Thoracic aorta (tissue), 2 donors: ENCODE results near the gene KRTAP10-3. TPM values are rescaled to one million over a fixed set of nuclear protein-coding genes. Genes with fewer than 3 reads are reported as not detected.
"Not testable (repeated sequence)": the region's sequence is repeated elsewhere in the genome, so short reads cannot be mapped to it uniquely, and the experiment has no call there.

ENCODE experiments used
- ATAC-seq: fragments of 150-250 bp; one replicate; pipeline ENCODE4 v1.8.0; 2017; ENCODE audit warnings: low read depth; ENCODE audit not compliant: insufficient number of reproducible peaks, low FRiP score
- DNase-seq: peaks from one replicate; pipeline ENCODE4 v3.0.0-alpha.2; 2020; ENCODE audit warnings: low spot score
- H3K27ac ChIP-seq, 2 donors: fragments of 200-600 bp; sonication (generic); 1 replicate in 1 of 2; 2 replicates in 1 of 2; pipeline ENCODE4 v1.5.1; 2016; ENCODE audit warnings: mild to moderate bottlenecking in 2 of 2, moderate library complexity in 2 of 2
- H3K27me3 ChIP-seq: fragments of 200-600 bp; sonication (generic); replicated peaks from 2 replicates; pipeline ENCODE4 v1.6.0; 2016; ENCODE audit warnings: mild to moderate bottlenecking; ENCODE audit not compliant: insufficient read depth
- H3K36me3 ChIP-seq: fragments of 200-600 bp; sonication (generic); one replicate; pipeline ENCODE4 v1.5.1; 2016
- H3K4me1 ChIP-seq, 2 donors: fragments of 200-600 bp; sonication (generic); 1 replicate in 1 of 2; 2 replicates in 1 of 2; pipeline versions ENCODE4 v1.5.1 to v1.6.0; 2016; ENCODE audit warnings: low read depth in 2 of 2, mild to moderate bottlenecking in 1 of 2; ENCODE audit not compliant: control insufficient read depth in 1 of 2
- H3K4me3 ChIP-seq: fragments of 200-600 bp; sonication (generic); 2 replicates; pipeline ENCODE4 v1.5.1; 2016; ENCODE audit warnings: mild to moderate bottlenecking
- H3K9me3 ChIP-seq: fragments of 200-600 bp; sonication (generic); 2 replicates; pipeline ENCODE4 v1.5.1; 2016
- CTCF ChIP-seq: fragments of 200-600 bp; sonication (generic); IDR thresholded peaks from one replicate; pipeline ENCODE4 v1.5.1; 2019; ENCODE audit warnings: antibody characterized with exemption
- total RNA-seq, 2 donors: library from RNA; depleted of rRNA; stranded (reverse); fragments of >200 nt; gene quantifications; one replicate each; pipeline versions ENCODE4 v1.1.0 to v1.2.3, GENCODE V29; 2016

The KRTAP10-3 gene
- total RNA-seq, 2 donors from 2014 or later: not detected

- H3K36me3 ChIP-seq: no peaks in the 10 kb centered on the region
- H3K4me3 ChIP-seq: no peak overlapping the region
- no peaks in the 10 kb centered on the region for H3K27me3 ChIP-seq
- TF ChIP-seq CTCF: no peak
- no peaks in the 10 kb centered on the region for H3K4me1 ChIP-seq
- ATAC-seq (no peak), DNase-seq (no peak)
- H3K27ac ChIP-seq: no peak overlapping the region
- peaks cover 7% of the 10 kb centered on the region for H3K9me3 ChIP-seq
These were observed 17.4 kb upstream of the KRTAP10-3 start for GRCh38 chr21:44576025-44576420.

DNA sequence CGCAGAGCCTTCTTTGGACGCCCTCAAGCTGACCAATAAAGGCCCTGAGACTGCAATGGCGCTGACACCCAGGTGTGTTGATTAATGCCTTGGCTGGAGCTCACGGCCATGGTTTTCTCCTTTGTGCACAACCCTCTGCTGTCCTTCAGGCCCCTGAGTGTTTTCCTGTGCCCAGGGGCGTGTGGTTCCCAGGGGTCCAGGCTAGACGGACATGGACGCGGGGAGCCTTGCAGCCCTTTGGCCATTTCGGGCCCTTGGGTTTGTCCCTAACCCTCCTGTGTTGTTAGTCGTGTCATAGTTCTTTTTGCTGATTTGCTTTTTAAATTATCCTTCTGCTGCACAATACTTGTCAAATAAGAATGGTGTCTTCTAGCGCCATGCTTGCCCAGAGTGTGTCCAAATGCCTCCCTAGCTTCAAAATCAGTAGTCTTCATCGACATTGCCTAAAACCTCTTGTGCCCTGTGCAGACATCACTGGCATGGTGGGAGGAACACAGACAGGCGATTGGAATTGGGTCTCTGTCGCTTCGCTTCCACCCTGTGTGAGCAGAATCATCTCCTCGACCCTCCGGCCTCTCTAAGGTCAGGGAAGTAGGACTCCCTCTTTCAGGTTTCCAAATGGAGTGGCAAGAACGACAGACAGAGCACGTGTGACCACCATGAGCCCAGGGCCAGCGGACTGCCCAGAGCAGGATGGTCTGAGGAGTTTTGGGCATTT is 16.9 kb upstream of the KRTAP10-3 start:
- DNase-seq: no peak

GRCh38 chr21:44574457-44575306 is 16.1 kb upstream of the KRTAP10-3 start:
- DNase-seq: no peak
- no peak for TF ChIP-seq CTCF
- H3K4me3 ChIP-seq: no peak overlapping the region
- peaks cover 6% of the 10 kb centered on the region for H3K9me3 ChIP-seq
- H3K27me3 ChIP-seq: no peaks in the 10 kb centered on the region
- ATAC-seq: no peak
- no peak overlapping the region for H3K27ac ChIP-seq
- no peaks in the 10 kb centered on the region for H3K36me3 ChIP-seq
- no peaks in the 10 kb centered on the region for H3K4me1 ChIP-seq

More for the DNA sequence above, 16.9 kb upstream of the KRTAP10-3 start:
- ATAC-seq: no peak
- TF ChIP-seq CTCF: no peak
- Histone ChIP-seq H3K27me3 (no peaks in the 10 kb centered on the region), H3K27ac (no peak overlapping the region), H3K9me3 (peaks cover 6% of the 10 kb centered on the region), H3K4me3 (no peak overlapping the region), H3K4me1 (no peaks in the 10 kb centered on the region), H3K36me3 (no peaks in the 10 kb centered on the region)

GRCh38 chr21:44573630-44574456 is 15.2 kb upstream of the KRTAP10-3 start, which contains the start of gene KRTAP10-4:
KRTAP10-4 (plus strand) TSS chr21:44573729; CDS start chr21:44573759, 30 bp downstream.
- not testable (repeated sequence) for H3K27ac ChIP-seq, ATAC-seq, H3K27me3 ChIP-seq, H3K4me3 ChIP-seq, DNase-seq, H3K4me1 ChIP-seq, H3K9me3 ChIP-seq, H3K36me3 ChIP-seq

DNA sequence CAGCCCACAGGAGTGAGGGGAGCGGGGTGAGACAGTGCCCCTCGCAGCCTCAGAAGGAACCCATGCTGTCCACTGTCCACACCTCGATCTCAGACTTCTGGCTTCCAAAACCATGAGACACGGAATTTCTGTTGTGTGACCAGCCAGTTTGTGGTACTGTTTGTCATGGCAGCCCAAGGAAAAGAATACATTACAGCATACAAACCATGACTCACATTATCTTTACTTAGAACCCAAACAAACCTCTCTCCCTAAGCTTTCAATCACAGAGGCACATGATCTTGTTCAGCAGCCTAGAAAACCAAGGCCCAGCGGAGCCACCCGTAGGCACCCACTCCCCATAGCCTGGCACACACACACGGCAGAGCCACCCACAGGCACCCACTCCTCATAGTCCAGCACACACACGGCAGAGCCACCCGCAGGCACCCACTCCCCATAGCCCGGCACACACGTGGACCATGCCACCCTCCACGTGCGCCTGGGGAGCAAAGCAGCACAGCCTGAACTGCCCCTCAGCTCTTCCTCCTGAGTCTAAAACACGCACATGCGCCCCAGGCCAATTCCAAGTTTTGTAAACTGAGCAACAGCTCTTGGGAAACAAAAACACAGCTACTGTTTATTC is 14.5 kb upstream of the KRTAP10-3 start:
- no peak for TF ChIP-seq CTCF
- no peaks in the 10 kb centered on the region for H3K27me3 ChIP-seq
- H3K36me3 ChIP-seq: no peaks in the 10 kb centered on the region
- H3K4me1 ChIP-seq: no peaks in the 10 kb centered on the region
- peaks cover 6% of the 10 kb centered on the region for H3K9me3 ChIP-seq
- ATAC-seq (no peak), DNase-seq (no peak)
- H3K27ac ChIP-seq: no peak overlapping the region
- no peak overlapping the region for H3K4me3 ChIP-seq
